NCI-H748 (cell line): Measurements from ENCODE around the gene SRGAP2B.
"Not testable (repeated sequence)": the region's sequence is repeated elsewhere in the genome, so short reads cannot be mapped to it uniquely, and the experiment has no call there.

ENCODE experiments used
- DNase-seq: peaks from one replicate; lab custom pipeline; 2025; ENCODE audit not compliant: unreplicated experiment; lab: John Stamatoyannopoulos, UW

The SRGAP2B gene

GRCh38 chr1:145000074-145000742, 94.9 kb downstream of the SRGAP2B start:
- not testable (repeated sequence) for DNase-seq

- DNase-seq, result not testable (repeated sequence)
Measured at GRCh38 chr1:144998981-144999273, 96.2 kb downstream of the SRGAP2B start.

- DNase-seq, result not testable (repeated sequence)
Measured at GRCh38 chr1:144998134-144998980, 96.8 kb downstream of the SRGAP2B start.

- not testable (repeated sequence) for DNase-seq
Measured at GRCh38 chr1:144995833-144996410, 99.2 kb downstream of the SRGAP2B start.

GRCh38 chr1:144992915-144993314, 102.2 kb downstream of the SRGAP2B start:
- DNase-seq, result not testable (repeated sequence)

GRCh38 chr1:144990611-144991010, 104.5 kb downstream of the SRGAP2B start:
- not testable (repeated sequence) for DNase-seq

- not testable (repeated sequence) for DNase-seq
Measured at GRCh38 chr1:144987131-144987530, 108.0 kb downstream of the SRGAP2B start.

GRCh38 chr1:144986171-144986860, 108.8 kb downstream of the SRGAP2B start:
- not testable (repeated sequence) for DNase-seq

- not testable (repeated sequence) for DNase-seq
Measured at GRCh38 chr1:144985550-144986170, 109.5 kb downstream of the SRGAP2B start.

- DNase-seq, result not testable (repeated sequence)
Measured at GRCh38 chr1:144982802-144983525, 112.2 kb downstream of the SRGAP2B start.

- DNase-seq, result not testable (repeated sequence)
Measured at GRCh38 chr1:144981157-144981556, 114.0 kb downstream of the SRGAP2B start.

GRCh38 chr1:144979960-144980595, 115.0 kb downstream of the SRGAP2B start:
- DNase-seq, result not testable (repeated sequence)

GRCh38 chr1:144977856-144978255, 117.3 kb downstream of the SRGAP2B start:
- DNase-seq, result not testable (repeated sequence)

- not testable (repeated sequence) for DNase-seq
Measured at GRCh38 chr1:144971936-144972335, 123.2 kb downstream of the SRGAP2B start.

- not testable (repeated sequence) for DNase-seq
Measured at GRCh38 chr1:144966488-144966887, 128.6 kb downstream of the SRGAP2B start.

GRCh38 chr1:144964765-144965164, 130.4 kb downstream of the SRGAP2B start:
- DNase-seq, result not testable (repeated sequence)

- not testable (repeated sequence) for DNase-seq
Measured at GRCh38 chr1:144964186-144964585, 130.9 kb downstream of the SRGAP2B start.

GRCh38 chr1:144963571-144963970, 131.6 kb downstream of the SRGAP2B start:
- not testable (repeated sequence) for DNase-seq
